NCI-H2196 treated with DMSO at 0.1 percent for 48 hours (cell line): ENCODE measurements around the gene VPS41.
"Not testable (repeated sequence)": the region's sequence is repeated elsewhere in the genome, so short reads cannot be mapped to it uniquely, and the experiment has no call there.

Experiments
- DNase-seq: peaks from one replicate; lab custom pipeline; 2025; ENCODE audit not compliant: unreplicated experiment; lab: John Stamatoyannopoulos, UW

VPS41 gene

DNA sequence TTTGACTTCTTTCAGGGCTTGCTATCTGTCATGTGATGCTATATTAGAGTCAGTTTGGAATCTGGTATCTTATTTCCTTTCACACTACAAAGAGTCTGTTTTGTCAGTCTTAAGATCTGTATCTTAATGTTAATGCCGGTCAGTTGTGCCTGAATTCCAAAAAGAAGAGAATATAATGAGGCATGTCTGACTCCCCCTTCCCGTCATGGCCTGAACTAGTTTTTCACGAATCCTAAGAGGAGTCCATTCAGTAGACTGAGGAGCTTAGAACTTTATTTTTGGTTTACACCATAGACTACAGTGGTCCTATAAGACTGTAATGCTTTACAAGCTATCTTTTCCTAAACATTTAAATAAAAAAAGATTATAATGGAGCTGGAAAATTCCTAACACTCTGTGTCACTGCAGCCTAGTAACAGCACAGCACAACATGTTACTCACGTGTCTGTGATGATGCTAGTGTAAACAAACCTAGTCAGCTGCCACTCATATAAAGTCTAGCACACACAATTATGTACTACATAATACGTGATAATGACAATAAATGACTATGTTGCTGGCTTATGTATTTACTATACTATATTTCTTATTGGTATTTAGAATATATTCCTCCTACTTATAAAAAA is 50.6 kb downstream of the VPS41 start:
- no peak for DNase-seq

DNA sequence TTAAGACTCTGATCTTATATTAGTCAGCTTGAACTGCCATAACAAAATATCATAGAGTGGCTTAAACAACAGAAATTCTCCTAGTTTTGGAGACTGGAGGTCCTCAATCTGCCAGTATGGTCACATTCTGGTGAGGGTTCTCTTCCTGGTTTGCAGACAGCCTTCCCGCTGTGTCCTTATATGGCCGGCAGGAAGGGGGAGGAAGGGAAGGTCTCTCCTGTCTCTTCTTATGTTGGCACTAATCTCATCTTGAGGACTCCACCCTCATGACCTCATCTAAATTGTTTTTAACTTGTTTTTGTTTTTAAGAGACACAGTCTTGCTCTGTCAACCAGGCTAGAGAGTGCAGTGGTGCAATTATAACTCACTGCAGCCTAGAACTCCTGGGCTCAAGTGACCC is 53.1 kb downstream of the VPS41 start:
- no peak for DNase-seq

GRCh38 chr7:38855386-38855785 is 53.6 kb downstream of the VPS41 start:
- no peak for DNase-seq

DNA sequence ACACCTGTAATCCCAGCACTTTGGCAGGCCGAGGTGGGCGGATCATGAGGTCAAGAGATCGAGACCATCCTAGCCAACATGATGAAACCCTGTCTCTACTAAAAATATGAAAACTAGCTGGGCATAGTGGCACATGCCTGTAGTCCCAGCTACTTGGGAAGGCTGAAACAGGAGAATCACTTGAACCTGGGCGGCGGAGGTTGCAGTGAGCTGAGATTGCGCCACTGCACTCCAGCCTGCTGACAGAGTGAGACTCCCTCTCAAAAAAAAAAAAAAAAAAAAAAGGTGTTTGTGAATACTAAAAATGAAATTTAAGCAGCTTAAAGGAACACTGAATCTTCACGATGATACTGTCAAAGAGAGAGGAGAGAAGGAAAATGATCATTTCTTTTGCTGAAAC is 54.0 kb downstream of the VPS41 start:
- DNase-seq = not testable (repeated sequence)

DNA sequence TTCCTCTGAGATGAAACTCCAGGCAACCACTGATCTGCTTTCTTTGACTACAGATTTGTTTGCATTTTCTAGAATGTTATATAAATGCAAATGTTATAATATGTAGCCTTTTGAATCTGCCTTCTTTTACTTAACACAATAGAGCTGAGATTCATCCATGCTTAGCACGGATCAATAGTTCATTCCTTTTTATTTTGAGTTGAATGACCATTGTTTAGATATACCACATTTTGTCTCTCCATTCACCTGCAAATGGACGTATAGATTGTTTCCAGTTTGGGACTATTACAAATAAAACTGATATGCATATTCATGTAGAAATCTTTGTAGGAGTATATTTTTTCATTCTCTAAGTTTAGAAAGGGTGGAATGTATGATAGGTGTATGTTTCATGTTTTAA is 57.7 kb downstream of the VPS41 start:
- no peak for DNase-seq

GRCh38 chr7:38846280-38846679 is 62.7 kb downstream of the VPS41 start:
- DNase-seq = no peak

DNA sequence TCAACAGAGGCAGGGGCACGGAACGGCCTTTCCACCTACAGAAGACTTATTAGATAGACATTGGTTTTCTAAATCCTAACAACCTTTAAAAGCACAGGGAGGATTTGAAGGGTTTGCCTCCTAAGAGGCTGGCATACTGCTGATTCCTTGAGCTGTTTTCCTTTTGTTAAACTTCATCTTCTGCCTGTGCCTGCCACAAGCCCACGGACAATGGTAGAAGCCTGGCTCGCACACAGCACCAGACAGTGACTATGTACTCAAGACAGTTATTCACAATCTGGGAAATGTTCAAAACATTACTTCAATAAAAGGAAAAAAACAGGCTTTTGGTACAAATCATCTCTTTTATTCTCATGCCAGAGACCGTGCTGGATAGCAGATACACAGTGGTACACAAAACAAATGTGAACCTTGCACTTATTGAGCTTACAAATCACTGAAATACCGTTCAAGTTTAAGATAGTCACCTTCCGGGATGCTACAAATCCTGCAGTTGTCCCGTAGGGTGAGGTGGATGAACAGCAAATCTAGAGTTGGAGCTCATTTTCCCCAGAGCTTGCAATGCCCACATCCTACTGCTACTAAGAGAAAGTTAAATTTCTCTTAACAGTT is 63.9 kb downstream of the VPS41 start:
- DNase-seq = no peak

- no peak for DNase-seq
Measured at GRCh38 chr7:38842746-38843145, 66.2 kb downstream of the VPS41 start.

GRCh38 chr7:38840736-38841460 is 68.1 kb downstream of the VPS41 start:
- no peak for DNase-seq

DNA sequence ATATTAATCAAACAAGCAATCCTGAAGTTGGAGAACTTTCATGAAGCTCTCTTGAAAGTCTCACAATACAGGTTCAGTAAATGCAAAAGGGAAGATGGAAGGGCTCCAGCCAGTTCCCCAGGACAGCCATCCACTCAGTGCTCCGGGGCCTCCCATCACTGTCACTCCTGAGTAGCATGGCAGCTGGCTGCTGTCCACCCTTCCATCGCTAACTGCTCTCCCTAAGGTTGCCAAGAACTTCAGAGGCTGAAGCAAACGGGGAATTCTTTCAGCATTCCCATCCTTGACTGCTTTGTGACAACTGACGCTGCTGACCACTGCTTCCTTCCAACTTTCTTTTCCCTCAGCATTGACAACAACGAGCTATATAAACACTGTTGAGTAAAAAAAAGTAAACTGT is 69.1 kb downstream of the VPS41 start:
- no peak for DNase-seq

GRCh38 chr7:38838725-38839385 is 70.1 kb downstream of the VPS41 start:
- no peak for DNase-seq

DNA sequence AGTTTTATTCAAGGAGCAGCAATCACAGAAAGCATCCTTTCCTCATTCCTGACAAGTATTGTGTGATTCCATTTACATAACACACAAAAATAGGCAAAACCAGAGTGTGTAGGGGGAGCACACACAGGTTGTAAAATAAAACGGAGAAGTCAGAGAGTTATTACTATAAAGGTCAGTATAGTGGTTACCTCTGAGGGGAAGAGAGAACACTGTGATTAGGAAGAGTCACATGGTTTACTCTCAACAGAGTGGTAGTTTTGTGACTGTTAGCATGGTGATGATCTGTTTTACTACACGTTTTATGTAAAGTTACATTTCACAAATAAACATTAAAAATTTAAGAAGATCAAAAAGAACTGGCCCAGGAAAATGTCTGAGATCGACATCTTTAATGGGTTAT is 74.6 kb downstream of the VPS41 start:
- DNase-seq = no peak

DNA sequence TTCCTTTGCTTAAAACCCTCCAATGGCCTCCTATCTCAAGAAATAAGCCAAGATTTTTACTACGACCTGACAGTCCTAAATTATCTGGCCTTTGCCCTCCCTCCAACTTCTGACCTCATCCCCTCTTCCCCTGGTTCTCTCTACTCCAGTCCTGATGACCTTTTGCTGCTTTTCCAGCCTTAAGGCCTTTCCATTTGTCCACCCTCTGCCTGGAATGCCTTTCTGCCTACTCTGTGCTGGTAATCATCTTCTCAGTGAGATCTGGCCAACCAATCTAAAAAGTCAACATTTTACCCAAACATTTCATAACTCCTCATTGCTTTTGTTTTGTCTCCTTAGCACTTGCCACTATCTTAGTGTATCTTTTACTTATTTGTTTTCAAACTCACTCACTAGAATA is 75.7 kb downstream of the VPS41 start:
- DNase-seq = no peak

GRCh38 chr7:38831259-38831996 is 77.6 kb downstream of the VPS41 start:
- no peak for DNase-seq

DNA sequence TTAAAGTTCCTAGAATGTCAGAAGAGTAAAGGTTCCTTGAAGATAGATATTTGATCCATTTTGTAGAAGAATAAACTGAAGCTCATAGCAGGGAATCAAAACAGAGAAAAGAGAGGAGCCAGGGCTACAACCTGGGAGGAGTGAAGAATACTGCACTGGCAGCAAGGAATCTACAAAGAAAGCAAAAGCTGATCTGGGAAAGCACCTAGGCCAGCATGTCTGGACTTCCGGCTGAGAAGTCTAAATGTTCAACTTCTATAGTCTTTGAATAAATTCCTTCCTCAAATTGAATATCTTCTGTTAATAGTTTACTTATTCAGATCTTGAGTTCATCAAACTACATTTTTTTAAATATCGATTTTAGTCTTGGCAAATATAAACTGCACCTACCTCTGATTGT is 78.2 kb downstream of the VPS41 start:
- DNase-seq = no peak

DNA sequence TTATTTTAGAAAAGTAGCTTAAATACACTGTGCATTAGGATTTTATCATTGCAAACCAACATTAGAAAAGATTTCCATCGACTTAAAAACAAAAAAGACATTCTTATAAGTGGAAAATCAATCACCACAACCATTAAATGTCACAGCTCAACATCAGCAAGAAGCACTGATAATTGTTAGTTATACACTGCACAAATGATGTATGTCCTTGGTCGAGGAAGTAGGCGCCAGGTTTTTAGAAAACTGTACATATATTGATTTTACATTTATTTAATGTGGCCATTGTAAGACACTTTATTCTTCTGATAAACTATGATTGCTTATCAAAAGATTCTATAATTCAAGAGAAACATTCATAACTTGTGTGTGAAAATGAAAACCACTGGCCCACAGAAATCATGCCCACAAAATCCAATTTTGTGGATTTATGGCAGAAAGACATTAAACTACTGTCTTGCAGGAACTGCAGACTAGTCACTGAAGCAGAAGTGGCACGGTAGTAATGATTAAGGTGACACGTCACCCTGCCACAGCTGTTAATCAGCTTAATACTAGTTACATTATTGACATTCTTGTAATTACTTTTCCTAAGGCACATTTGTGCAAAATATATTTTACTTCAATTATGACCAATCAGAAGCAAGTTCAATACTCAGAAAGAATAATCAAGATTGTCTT is 79.4 kb downstream of the VPS41 start:
- DNase-seq = no peak

GRCh38 chr7:38828026-38828425 is 81.0 kb downstream of the VPS41 start:
- DNase-seq = no peak

- no peak for DNase-seq
Measured at GRCh38 chr7:38825721-38826440, 83.1 kb downstream of the VPS41 start.

DNA sequence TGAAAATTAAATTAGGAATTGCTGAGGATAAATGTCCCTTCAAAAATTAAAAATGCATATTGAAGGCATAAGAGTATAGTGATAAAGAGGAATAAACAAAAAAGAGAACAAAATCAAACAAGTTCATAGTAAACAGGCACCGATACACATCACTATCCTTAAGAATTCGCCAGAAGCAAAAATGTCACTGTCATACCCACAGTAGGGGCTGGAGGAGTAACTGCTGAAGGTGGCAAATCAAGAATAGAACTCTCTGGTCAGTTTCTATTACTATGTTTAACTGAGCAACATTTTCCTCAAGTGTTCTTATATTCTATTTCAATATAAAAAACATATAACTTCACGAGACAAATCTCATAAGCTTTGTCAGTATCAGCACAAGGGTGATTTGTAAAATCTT is 84.0 kb downstream of the VPS41 start:
- no peak for DNase-seq

- no peak for DNase-seq
Measured at GRCh38 chr7:38822549-38822948, 86.4 kb downstream of the VPS41 start.
